Immature natural killer cell (primary cell): ENCODE data around the gene PIEZO1. TPM values are rescaled to one million over a fixed set of nuclear protein-coding genes. Genes with fewer than 3 reads are reported as not detected.

ENCODE experiments used
- DNase-seq, 3 donors: peaks; one replicate each; pipeline ENCODE4 v3.0.0; 2022; ENCODE audit warnings: mixed read lengths in 1 of 3
- H3K27ac Mint-ChIP-seq, 6 donors: one replicate each; pipeline ENCODE4 v1.8.0; 2020; ENCODE audit warnings: mixed read lengths in 6 of 6, mild to moderate bottlenecking in 5 of 6, inconsistent platforms in 4 of 6, moderate library complexity in 3 of 6
- H3K27me3 Mint-ChIP-seq, 3 donors: one replicate each; pipeline ENCODE4 v1.8.0; 2020 to 2021; ENCODE audit warnings: low read depth in 3 of 3, mild to moderate bottlenecking in 3 of 3, mixed read lengths in 3 of 3, moderate library complexity in 3 of 3, inconsistent platforms in 1 of 3
- H3K36me3 Mint-ChIP-seq, 3 donors: one replicate each; pipeline ENCODE4 v1.8.0; 2020; ENCODE audit warnings: mixed read lengths in 3 of 3, inconsistent platforms in 2 of 3, mild to moderate bottlenecking in 2 of 3
- H3K4me1 Mint-ChIP-seq, 2 donors: one replicate each; pipeline ENCODE4 v1.8.0; 2020; ENCODE audit warnings: inconsistent platforms in 2 of 2, mild to moderate bottlenecking in 2 of 2, mixed read lengths in 2 of 2, moderate library complexity in 1 of 2
- H3K4me3 Mint-ChIP-seq, 5 donors: one replicate each; pipeline ENCODE4 v1.8.0; 2020; ENCODE audit warnings: mild to moderate bottlenecking in 5 of 5, mixed read lengths in 5 of 5, inconsistent platforms in 3 of 5, moderate library complexity in 3 of 5
- H3K9me3 Mint-ChIP-seq, 6 donors: one replicate each; pipeline ENCODE4 v1.8.0; 2020; ENCODE audit warnings: mild to moderate bottlenecking in 6 of 6, mixed read lengths in 6 of 6, inconsistent platforms in 4 of 6, moderate library complexity in 3 of 6
- polyA plus RNA-seq, 3 donors: library from polyadenylated mRNA; unstranded; fragments of 300-500 nt; fragmentation: Illumina TruSeq; gene quantifications; one replicate each; pipeline ENCODE4 v1.2.3, GENCODE V29; 2021

PIEZO1 gene
- polyA plus RNA-seq, 3 donors from 2014 or later = 5.2 to 41.2 (median 13.1) TPM

DNA sequence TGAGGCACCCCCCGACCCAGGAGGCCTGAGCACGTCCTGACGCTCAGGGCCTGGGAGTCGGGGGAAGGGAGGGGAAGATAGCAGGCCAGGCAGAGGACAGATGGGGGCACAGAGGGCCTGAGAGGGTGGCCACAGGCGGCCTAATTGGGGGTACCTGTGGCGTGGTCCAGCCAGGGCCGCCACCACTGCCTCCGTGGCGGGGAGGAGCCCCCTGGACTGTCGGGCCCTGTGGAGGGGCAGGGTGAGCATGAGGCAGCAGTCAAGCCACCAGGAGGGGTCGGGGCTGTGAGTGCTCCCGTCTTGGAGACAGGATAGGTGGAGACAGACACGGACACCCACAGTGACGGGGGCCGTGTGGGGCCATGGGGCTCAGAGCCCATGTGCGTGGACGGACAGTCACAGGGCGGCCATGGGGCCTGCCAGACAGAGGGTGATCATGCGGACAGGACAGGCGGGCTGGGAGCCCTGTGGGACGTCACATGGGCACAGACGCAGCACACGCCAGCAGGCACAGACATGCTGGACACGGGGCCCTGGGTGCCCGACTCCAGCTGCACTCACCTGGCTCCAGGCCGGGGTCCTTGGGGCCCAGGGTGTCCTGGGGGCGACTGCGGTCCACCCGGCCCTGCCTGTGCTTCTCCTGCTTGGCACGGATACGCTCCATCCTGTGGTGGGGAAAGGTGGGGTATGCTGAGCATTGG is 60.0 kb downstream of the PIEZO1 start:
- Mint-ChIP-seq H3K27me3 (peaks cover 0 to 2% (median 2%) of the 10 kb centered on the region in 3 donors), H3K27ac (no peak overlapping the region), H3K4me3 (no peak overlapping the region), H3K36me3 (peaks cover 0 to 3% (median 0%) of the 10 kb centered on the region in 3 donors), H3K4me1 (no peaks in the 10 kb centered on the region), H3K9me3 (no peaks in the 10 kb centered on the region)
- DNase-seq = no peak

DNA sequence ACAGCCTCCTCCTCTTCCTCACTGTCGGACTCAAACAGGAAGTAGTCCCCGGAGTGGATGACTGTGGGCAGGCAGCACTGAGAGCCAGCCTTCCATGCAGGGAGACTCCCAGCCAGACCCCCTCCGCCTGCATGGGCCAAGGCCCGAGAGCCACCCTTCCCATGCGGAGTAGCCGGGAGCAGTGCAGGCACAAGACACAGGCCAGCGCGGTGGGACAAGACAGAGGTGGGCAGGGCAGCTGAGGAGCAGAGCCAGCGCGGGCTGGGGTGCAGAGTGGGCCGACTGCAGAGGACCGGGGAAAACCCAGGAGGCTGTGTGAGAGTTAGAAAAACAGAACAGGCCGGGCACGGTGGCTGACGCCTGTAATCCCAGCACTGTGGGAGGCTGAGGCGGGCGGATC is 61.1 kb downstream of the PIEZO1 start:
- Mint-ChIP-seq H3K27me3 (peaks cover 0 to 2% (median 0%) of the 10 kb centered on the region in 3 donors), H3K27ac (no peak overlapping the region), H3K36me3 (no peaks in the 10 kb centered on the region), H3K9me3 (no peaks in the 10 kb centered on the region), H3K4me1 (no peaks in the 10 kb centered on the region), H3K4me3 (no peak overlapping the region)
- no peak for DNase-seq

DNA sequence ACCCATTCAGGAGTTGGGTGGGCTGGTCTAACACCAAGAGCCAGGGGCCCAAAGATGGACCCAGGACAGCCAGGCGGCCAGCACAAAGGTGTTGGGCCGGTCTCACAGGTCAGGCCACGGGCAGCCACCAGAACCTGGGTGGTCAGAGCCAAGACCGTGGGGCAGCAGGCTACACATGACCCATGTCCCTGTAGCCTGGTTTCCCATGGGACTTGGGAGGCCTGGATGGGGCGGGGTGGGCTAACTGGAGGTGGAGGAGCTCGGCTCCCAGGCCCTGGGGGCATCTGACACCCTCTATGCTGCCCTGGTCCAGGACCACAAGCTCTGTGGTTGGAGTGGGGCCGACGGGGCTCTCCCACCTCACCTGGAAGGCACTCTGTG is 61.5 kb downstream of the PIEZO1 start:
- no peak for DNase-seq
- no peak overlapping the region for H3K27ac Mint-ChIP-seq
- H3K4me1 Mint-ChIP-seq = no peaks in the 10 kb centered on the region
- H3K27me3 Mint-ChIP-seq = peaks cover 0 to 2% (median 0%) of the 10 kb centered on the region in 3 donors
- H3K4me3 Mint-ChIP-seq = no peak overlapping the region
- no peaks in the 10 kb centered on the region for H3K36me3 Mint-ChIP-seq
- no peaks in the 10 kb centered on the region for H3K9me3 Mint-ChIP-seq

GRCh38 chr16:88722784-88723506 is 62.1 kb downstream of the PIEZO1 start:
- Mint-ChIP-seq H3K36me3 (no peaks in the 10 kb centered on the region), H3K9me3 (no peaks in the 10 kb centered on the region), H3K4me3 (no peak overlapping the region), H3K27ac (no peak overlapping the region), H3K4me1 (peaks cover 4 to 5% of the 10 kb centered on the region in 2 donors), H3K27me3 (peaks cover 0 to 2% (median 0%) of the 10 kb centered on the region in 3 donors)
- no peak for DNase-seq

- H3K27ac Mint-ChIP-seq = no peak overlapping the region
- no peak overlapping the region for H3K4me3 Mint-ChIP-seq
- peaks cover 3 to 4% (median 3%) of the 10 kb centered on the region in 3 donors for H3K36me3 Mint-ChIP-seq
- H3K4me1 Mint-ChIP-seq = peaks cover 5 to 8% of the 10 kb centered on the region in 2 donors
- H3K27me3 Mint-ChIP-seq = peaks cover 0 to 4% (median 0%) of the 10 kb centered on the region in 3 donors
- DNase-seq = no peak
- H3K9me3 Mint-ChIP-seq = no peaks in the 10 kb centered on the region
These were observed 62.9 kb downstream of the PIEZO1 start for GRCh38 chr16:88721815-88722755.

GRCh38 chr16:88721236-88721635 is 63.8 kb downstream of the PIEZO1 start:
- no peak overlapping the region for H3K4me3 Mint-ChIP-seq
- H3K9me3 Mint-ChIP-seq = no peaks in the 10 kb centered on the region
- H3K36me3 Mint-ChIP-seq = peaks cover 3 to 5% (median 4%) of the 10 kb centered on the region in 3 donors
- peaks cover 5 to 8% of the 10 kb centered on the region in 2 donors for H3K4me1 Mint-ChIP-seq
- no peak for DNase-seq
- peaks cover 0 to 6% (median 0%) of the 10 kb centered on the region in 3 donors for H3K27me3 Mint-ChIP-seq
- H3K27ac Mint-ChIP-seq = no peak overlapping the region

- Mint-ChIP-seq H3K27ac (peak overlapping the region in 1 of 6 donors; percentile 36), H3K4me3 (no peak overlapping the region)
These were observed 64.5 kb downstream of the PIEZO1 start for GRCh38 chr16:88720396-88720970.

DNA sequence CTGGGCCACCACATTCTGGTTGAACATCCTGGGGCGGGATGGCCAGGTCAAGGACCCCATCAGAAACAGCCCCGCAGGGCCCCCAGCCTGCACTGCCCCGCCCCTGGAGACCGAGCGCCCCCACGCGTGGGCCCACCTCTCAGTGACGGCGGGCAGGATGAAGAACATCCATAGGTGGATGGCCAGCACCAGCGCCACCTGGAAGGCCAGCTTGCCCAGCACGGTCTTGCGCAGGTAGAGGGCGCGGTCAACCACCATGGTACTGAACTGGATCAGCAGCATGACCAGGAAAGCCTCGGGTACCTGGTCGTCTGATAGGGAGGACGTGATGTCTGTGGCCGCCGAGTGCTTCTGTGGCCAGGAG is 65.1 kb downstream of the PIEZO1 start:
- peaks cover 5 to 8% of the 10 kb centered on the region in 2 donors for H3K4me1 Mint-ChIP-seq
- H3K27ac Mint-ChIP-seq = no peak overlapping the region
- no peak for DNase-seq
- peaks cover 0 to 8% (median 0%) of the 10 kb centered on the region in 3 donors for H3K27me3 Mint-ChIP-seq
- peaks cover 3 to 5% (median 4%) of the 10 kb centered on the region in 3 donors for H3K36me3 Mint-ChIP-seq
- no peaks in the 10 kb centered on the region for H3K9me3 Mint-ChIP-seq
- no peak overlapping the region for H3K4me3 Mint-ChIP-seq

More at GRCh38 chr16:88720396-88720970, 64.5 kb downstream of the PIEZO1 start:
- Mint-ChIP-seq H3K9me3 (no peaks in the 10 kb centered on the region), H3K27me3 (peaks cover 0 to 6% (median 0%) of the 10 kb centered on the region in 3 donors), H3K4me1 (peaks cover 5 to 8% of the 10 kb centered on the region in 2 donors), H3K36me3 (peaks cover 3 to 5% (median 4%) of the 10 kb centered on the region in 3 donors)
- DNase-seq = no peak

GRCh38 chr16:88719267-88719932 is 65.6 kb downstream of the PIEZO1 start:
- Mint-ChIP-seq H3K4me3 (no peak overlapping the region), H3K4me1 (peaks cover 5 to 8% of the 10 kb centered on the region in 2 donors), H3K9me3 (no peaks in the 10 kb centered on the region), H3K36me3 (peaks cover 3 to 5% (median 4%) of the 10 kb centered on the region in 3 donors), H3K27me3 (peaks cover 0 to 8% (median 0%) of the 10 kb centered on the region in 3 donors), H3K27ac (no peak overlapping the region)
- no peak for DNase-seq

GRCh38 chr16:88718178-88718577 is 66.8 kb downstream of the PIEZO1 start:
- Mint-ChIP-seq H3K4me3 (no peak overlapping the region), H3K9me3 (no peaks in the 10 kb centered on the region), H3K27ac (peak overlapping the region; percentile 45 to 74 (median 60)), H3K27me3 (peaks cover 0 to 8% (median 0%) of the 10 kb centered on the region in 3 donors), H3K36me3 (peaks cover 3 to 5% (median 4%) of the 10 kb centered on the region in 3 donors), H3K4me1 (peaks cover 5 to 8% of the 10 kb centered on the region in 2 donors)
- peak; percentile 44 to 62 (median 55) for DNase-seq

DNA sequence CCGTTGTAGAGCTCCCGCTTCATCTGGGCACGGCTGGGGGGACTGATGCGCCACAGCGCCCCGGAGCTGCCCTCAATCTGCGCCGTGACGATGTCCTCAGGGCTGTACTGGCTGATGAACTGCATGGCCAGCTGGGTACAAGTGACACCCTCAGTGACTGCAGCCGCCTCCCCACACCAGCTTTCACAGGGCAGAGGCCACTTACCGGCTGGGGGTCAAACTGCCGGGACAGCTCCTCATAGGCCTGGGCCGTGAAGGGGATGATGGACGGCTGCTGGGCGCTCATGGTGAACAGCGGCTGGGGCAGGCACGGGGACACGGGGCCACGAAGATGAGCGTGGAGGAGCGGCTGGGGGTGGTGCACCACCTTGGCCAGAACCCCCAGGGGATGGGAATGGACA is 68.4 kb downstream of the PIEZO1 start:
- H3K36me3 Mint-ChIP-seq = peaks cover 3 to 5% (median 4%) of the 10 kb centered on the region in 3 donors
- H3K4me1 Mint-ChIP-seq = peaks cover 5 to 10% of the 10 kb centered on the region in 2 donors
- DNase-seq = no peak
- H3K4me3 Mint-ChIP-seq = no peak overlapping the region
- H3K27me3 Mint-ChIP-seq = peaks cover 0 to 8% (median 1%) of the 10 kb centered on the region in 3 donors
- no peaks in the 10 kb centered on the region for H3K9me3 Mint-ChIP-seq
- no peak overlapping the region for H3K27ac Mint-ChIP-seq

- H3K36me3 Mint-ChIP-seq = peaks cover 3 to 5% (median 4%) of the 10 kb centered on the region in 3 donors
- H3K4me3 Mint-ChIP-seq = no peak overlapping the region
- peaks cover 0 to 8% (median 1%) of the 10 kb centered on the region in 3 donors for H3K27me3 Mint-ChIP-seq
- H3K9me3 Mint-ChIP-seq = no peaks in the 10 kb centered on the region
- peaks cover 5 to 12% of the 10 kb centered on the region in 2 donors for H3K4me1 Mint-ChIP-seq
- no peak for DNase-seq
- no peak overlapping the region for H3K27ac Mint-ChIP-seq
These were observed 68.8 kb downstream of the PIEZO1 start for GRCh38 chr16:88716201-88716600.
